ENCODE measurements around the gene PSORS1C1.

The PSORS1C1 gene

GRCh38 chr6:31140643-31141042, 26.0 kb downstream of the PSORS1C1 start:
- peaks cover 4 to 5% of the 10 kb centered on the region in 2 experiments for H3K4me1 ChIP-seq (ENCODE audit: control insufficient read depth in 1 of 2, insufficient read depth in 1 of 2, low read depth in 1 of 2, low read length in 1 of 2)
- peaks cover 20% of the 10 kb centered on the region for H3K36me3 ChIP-seq
- H3K27me3 ChIP-seq = peaks cover 19% of the 10 kb centered on the region
- H3K27ac ChIP-seq = no peak overlapping the region
- no peak overlapping the region for H3K4me3 ChIP-seq (ENCODE audit: low read depth in 1 of 2, low read length in 1 of 2)
- H3K9me3 ChIP-seq = no peaks in the 10 kb centered on the region
- no peak for TF ChIP-seq CTCF (IDR thresholded peaks at IDR 0.05)

- peaks cover 20% of the 10 kb centered on the region for H3K36me3 ChIP-seq
- H3K9me3 ChIP-seq = no peaks in the 10 kb centered on the region
- H3K27me3 ChIP-seq = peaks cover 19% of the 10 kb centered on the region
- H3K4me1 ChIP-seq (ENCODE audit: control insufficient read depth in 1 of 2, insufficient read depth in 1 of 2, low read depth in 1 of 2, low read length in 1 of 2) = peaks cover 4 to 5% of the 10 kb centered on the region in 2 experiments
- TF ChIP-seq CTCF (IDR thresholded peaks at IDR 0.05) = no peak
- H3K27ac ChIP-seq = no peak overlapping the region
- no peak overlapping the region for H3K4me3 ChIP-seq (ENCODE audit: low read depth in 1 of 2, low read length in 1 of 2)
Observed at GRCh38 chr6:31142361-31142761, 27.8 kb downstream of the PSORS1C1 start.

GRCh38 chr6:31143148-31143547, 28.5 kb downstream of the PSORS1C1 start:
- Histone ChIP-seq H3K4me3 (ENCODE audit: low read depth in 1 of 2, low read length in 1 of 2) (no peak overlapping the region), H3K27ac (no peak overlapping the region), H3K27me3 (peaks cover 12% of the 10 kb centered on the region), H3K9me3 (no peaks in the 10 kb centered on the region), H3K36me3 (peaks cover 20% of the 10 kb centered on the region), H3K4me1 (ENCODE audit: control insufficient read depth in 1 of 2, insufficient read depth in 1 of 2, low read depth in 1 of 2, low read length in 1 of 2) (no peaks in the 10 kb centered on the region)
- TF ChIP-seq CTCF (IDR thresholded peaks at IDR 0.05) = no peak

- no peak for TF ChIP-seq CTCF (IDR thresholded peaks at IDR 0.05)
- H3K36me3 ChIP-seq = peaks cover 24% of the 10 kb centered on the region
Observed at GRCh38 chr6:31144296-31144969, 29.8 kb downstream of the PSORS1C1 start.

GRCh38 chr6:31144970-31145340, 30.4 kb downstream of the PSORS1C1 start:
- no peaks in the 10 kb centered on the region for H3K27me3 ChIP-seq
- H3K9me3 ChIP-seq = no peaks in the 10 kb centered on the region
- H3K4me3 ChIP-seq (ENCODE audit: low read depth in 1 of 2, low read length in 1 of 2) = no peak overlapping the region
- peaks cover 27% of the 10 kb centered on the region for H3K36me3 ChIP-seq
- no peak for TF ChIP-seq CTCF (IDR thresholded peaks at IDR 0.05)
- H3K4me1 ChIP-seq (ENCODE audit: control insufficient read depth in 1 of 2, insufficient read depth in 1 of 2, low read depth in 1 of 2, low read length in 1 of 2) = no peaks in the 10 kb centered on the region
- no peak overlapping the region for H3K27ac ChIP-seq

More at GRCh38 chr6:31144296-31144969, 29.8 kb downstream of the PSORS1C1 start:
- H3K4me3 ChIP-seq (ENCODE audit: low read depth in 1 of 2, low read length in 1 of 2) = no peak overlapping the region
- H3K4me1 ChIP-seq (ENCODE audit: control insufficient read depth in 1 of 2, insufficient read depth in 1 of 2, low read depth in 1 of 2, low read length in 1 of 2) = no peaks in the 10 kb centered on the region
- H3K27ac ChIP-seq = no peak overlapping the region
- no peaks in the 10 kb centered on the region for H3K27me3 ChIP-seq
- no peaks in the 10 kb centered on the region for H3K9me3 ChIP-seq
